Measurements from ENCODE around the gene GBX2.

GBX2 gene

GRCh38 chr2:236133410-236134012, 34.7 kb downstream of the GBX2 start:
- no peak for DNase-seq (ENCODE audit: low read depth)
- TF ChIP-seq CTCF (IDR thresholded peaks at IDR 0.05; ENCODE audit: low read length, missing control alignments): no peak

GRCh38 chr2:236131073-236131692, 37.0 kb downstream of the GBX2 start:
- no peak for DNase-seq (ENCODE audit: low read depth)
- no peak overlapping the region for H3K4me3 ChIP-seq (replicated peaks; ENCODE audit: low read depth, low read length)
- TF ChIP-seq CTCF (IDR thresholded peaks at IDR 0.05; ENCODE audit: low read length, missing control alignments): no peak

More at GRCh38 chr2:236133410-236134012, 34.7 kb downstream of the GBX2 start:
- no peak overlapping the region for H3K4me3 ChIP-seq (replicated peaks; ENCODE audit: low read depth, low read length)

GRCh38 chr2:236130349-236130998, 37.7 kb downstream of the GBX2 start:
- no peak for DNase-seq (ENCODE audit: low read depth)
- H3K4me3 ChIP-seq (replicated peaks; ENCODE audit: low read depth, low read length): no peak overlapping the region
- TF ChIP-seq CTCF (IDR thresholded peaks at IDR 0.05; ENCODE audit: low read length, missing control alignments): no peak

- no peak for TF ChIP-seq CTCF (IDR thresholded peaks at IDR 0.05; ENCODE audit: low read length, missing control alignments)
- DNase-seq (ENCODE audit: low read depth): no peak
- H3K4me3 ChIP-seq (replicated peaks; ENCODE audit: low read depth, low read length): no peak overlapping the region
Measured at GRCh38 chr2:236129935-236130334, 38.3 kb downstream of the GBX2 start.

GRCh38 chr2:236128321-236128720, 39.9 kb downstream of the GBX2 start:
- no peak for DNase-seq (ENCODE audit: low read depth)
- H3K4me3 ChIP-seq (replicated peaks; ENCODE audit: low read depth, low read length): no peak overlapping the region
- TF ChIP-seq CTCF (IDR thresholded peaks at IDR 0.05; ENCODE audit: low read length, missing control alignments): no peak

- H3K4me3 ChIP-seq (replicated peaks; ENCODE audit: low read depth, low read length): no peak overlapping the region
- TF ChIP-seq CTCF (IDR thresholded peaks at IDR 0.05; ENCODE audit: low read length, missing control alignments): no peak
- no peak for DNase-seq (ENCODE audit: low read depth)
Measured at GRCh38 chr2:236127010-236127409, 41.2 kb downstream of the GBX2 start.

Data from fibroblast of pulmonary artery (primary cell).